K562 (cell line): ENCODE data around the gene PRR14. TPM values are rescaled to one million over a fixed set of nuclear protein-coding genes. Genes with fewer than 3 reads are reported as not detected.

Experiments used
- BDP1 ChIP-seq: IDR thresholded peaks from 3 replicates; pipeline ENCODE4 v1.6.1; 2011; ENCODE audit not compliant: insufficient read length, insufficient read depth
- CBX3 ChIP-seq, 2 experiments: IDR thresholded peaks; 1 replicate in 1 of 2; 2 replicates in 1 of 2; pipeline ENCODE4 v1.6.1; 2012; ENCODE audit warnings: inconsistent platforms in 2 of 2, low read length in 2 of 2, borderline replicate concordance in 1 of 2, control low read depth in 1 of 2
- FIP1L1 ChIP-seq: fragments of 200-400 bp; formaldehyde crosslinking; IDR thresholded peaks from 2 replicates; pipeline ENCODE4 v1.6.1; 2018; ENCODE audit warnings: mild to moderate bottlenecking, low read depth, low read length; ENCODE audit not compliant: poor library complexity, severe bottlenecking
- FOXJ3 ChIP-seq: sonication (generic); formaldehyde crosslinking; IDR thresholded peaks from 2 replicates; pipeline ENCODE4 v1.4.0; 2020; ENCODE audit warnings: mild to moderate bottlenecking, missing genetic modification reagents
- HIVEP1 ChIP-seq: fragments of 250-450 bp; sonication (Bioruptor Pico); IDR thresholded peaks from 2 replicates; pipeline ENCODE4 v1.4.0; 2020; ENCODE audit warnings: mild to moderate bottlenecking
- HLTF ChIP-seq: fragments of 450-650 bp; IDR thresholded peaks from 2 replicates; pipeline ENCODE4 v1.6.1; 2016
- KLF6 ChIP-seq: fragments of 250-450 bp; sonication (Bioruptor Pico); IDR thresholded peaks from 2 replicates; pipeline ENCODE4 v1.4.0; 2020; ENCODE audit warnings: mild to moderate bottlenecking, moderate library complexity, borderline replicate concordance
- MCM5 ChIP-seq: fragments of 450-650 bp; IDR thresholded peaks from 2 replicates; pipeline ENCODE4 v1.6.1; 2016; ENCODE audit warnings: low read depth
- MEIS2 ChIP-seq: fragments of 450-650 bp; IDR thresholded peaks from 2 replicates; pipeline ENCODE4 v1.6.1; 2014; ENCODE audit warnings: mild to moderate bottlenecking; ENCODE audit not compliant: partially characterized antibody
- MTA2 ChIP-seq: fragments of 450-650 bp; IDR thresholded peaks from 2 replicates; pipeline ENCODE4 v1.6.1; 2016; ENCODE audit warnings: low read depth
- NUFIP1 ChIP-seq: fragments of 450-650 bp; IDR thresholded peaks from 2 replicates; pipeline ENCODE4 v1.6.1; 2018; ENCODE audit not compliant: partially characterized antibody
- PHB ChIP-seq: fragments of 250-450 bp; sonication (Bioruptor Pico); IDR thresholded peaks from 2 replicates; pipeline ENCODE4 v1.5.0; 2021
- PHF20 ChIP-seq: fragments of 450-650 bp; IDR thresholded peaks from 2 replicates; pipeline ENCODE4 v1.6.1; 2018; ENCODE audit not compliant: partially characterized antibody
- POLR2AphosphoS2 ChIP-seq: IDR thresholded peaks from 2 replicates; pipeline ENCODE4 v1.6.1; 2012; ENCODE audit warnings: low read length, improper control_type of control experiment
- RBM17 ChIP-seq: fragments of 200-400 bp; formaldehyde crosslinking; IDR thresholded peaks from 2 replicates; pipeline ENCODE4 v1.6.1; 2017; ENCODE audit warnings: low read depth, mild to moderate bottlenecking, low read length, borderline replicate concordance
- TBL1XR1 ChIP-seq, 2 experiments: IDR thresholded peaks; 2 replicates each; pipeline ENCODE4 v1.6.1; 2012; ENCODE audit warnings: improper control_type of control experiment in 2 of 2, low read length in 2 of 2, mild to moderate bottlenecking in 1 of 2
- TEAD4 ChIP-seq, 2 experiments: sonication (generic) in 1 of 2; formaldehyde crosslinking in 1 of 2; IDR thresholded peaks; 2 replicates each; pipeline versions ENCODE4 v1.6.1 to v1.8.0; 2012 to 2022; ENCODE audit warnings: borderline replicate concordance in 1 of 2, inconsistent platforms in 1 of 2, low read length in 1 of 2, mild to moderate bottlenecking in 1 of 2, missing genetic modification reagents in 1 of 2
- ZC3H11A ChIP-seq: IDR thresholded peaks from 2 replicates; pipeline ENCODE4 v1.6.1; 2012; ENCODE audit warnings: low read depth, low read length, improper control_type of control experiment
- ZKSCAN1 ChIP-seq: fragments of 150-350 bp; IDR thresholded peaks from 2 replicates; pipeline ENCODE4 v1.6.1; 2016; ENCODE audit warnings: low read depth, low read length
- ZNF75A ChIP-seq: fragments of 450-650 bp; formaldehyde crosslinking; IDR thresholded peaks from 2 replicates; pipeline ENCODE4 v1.4.0; 2020; ENCODE audit warnings: mild to moderate bottlenecking
- polyA plus RNA-seq, 8 experiments: library from polyadenylated mRNA; depleted of rRNA in 4 of 8; stranded (reverse) in 5 of 8; unstranded in 3 of 8; fragments of >200 nt; fragmentation: Nextera tagmentation in 2 of 8; fragmentation: Illumina TruSeq in 1 of 8; extraction: Ambion mirVana in 2 of 8; extraction: Trizol in 1 of 8; gene quantifications; 2 replicates each; pipeline versions ENCODE4 v1.2.1 to v1.2.3, GENCODE V29; 2011 to 2014; ENCODE audit warnings: inconsistent platforms in 1 of 8, missing spikeins in 1 of 8
- total RNA-seq, 7 experiments: library from RNA; depleted of rRNA in 6 of 7; stranded (reverse); fragments of >200 nt in 6 of 7; fragmentation: Illumina TruSeq in 2 of 7; extraction: Trizol in 2 of 7; gene quantifications; 2 replicates each; pipeline versions ENCODE4 v1.2.1 to v1.2.3, GENCODE V29; 2011 to 2021; ENCODE audit warnings: low replicate concordance in 1 of 7
- TF ChIP-seq, protein P1 (sequence below), 3 experiments: fragments of 200-800 bp in 1 of 3; sonication (Bioruptor generic) in 1 of 3; sonication (generic) in 1 of 3; formaldehyde crosslinking in 1 of 3; IDR thresholded peaks; 2 replicates each; pipeline versions ENCODE4 v1.6.1 to v1.8.0; 2016 to 2022; ENCODE audit warnings: mild to moderate bottlenecking in 2 of 3, missing compliant biosample characterization in 2 of 3, missing genetic modification characterization in 2 of 3, missing genetic modification reagents in 1 of 3
- TF ChIP-seq, protein P2 (sequence below): fragments of 250-450 bp; sonication (Bioruptor Pico); IDR thresholded peaks from 2 replicates; pipeline ENCODE4 v1.9.0; 2021; ENCODE audit warnings: mild to moderate bottlenecking, inconsistent platforms
- TF ChIP-seq, protein P3 (sequence below): IDR thresholded peaks from 2 replicates; pipeline ENCODE4 v1.6.1; 2012; ENCODE audit warnings: low read depth, low read length, improper control_type of control experiment, borderline replicate concordance

PRR14 gene
- total and polyA plus RNA-seq, 9 of the 15 experiments (the other 6 are each of a cell fraction or from before 2014, with no cell fraction given), result 2.2 to 63.1 (median 11.5) TPM

DNA sequence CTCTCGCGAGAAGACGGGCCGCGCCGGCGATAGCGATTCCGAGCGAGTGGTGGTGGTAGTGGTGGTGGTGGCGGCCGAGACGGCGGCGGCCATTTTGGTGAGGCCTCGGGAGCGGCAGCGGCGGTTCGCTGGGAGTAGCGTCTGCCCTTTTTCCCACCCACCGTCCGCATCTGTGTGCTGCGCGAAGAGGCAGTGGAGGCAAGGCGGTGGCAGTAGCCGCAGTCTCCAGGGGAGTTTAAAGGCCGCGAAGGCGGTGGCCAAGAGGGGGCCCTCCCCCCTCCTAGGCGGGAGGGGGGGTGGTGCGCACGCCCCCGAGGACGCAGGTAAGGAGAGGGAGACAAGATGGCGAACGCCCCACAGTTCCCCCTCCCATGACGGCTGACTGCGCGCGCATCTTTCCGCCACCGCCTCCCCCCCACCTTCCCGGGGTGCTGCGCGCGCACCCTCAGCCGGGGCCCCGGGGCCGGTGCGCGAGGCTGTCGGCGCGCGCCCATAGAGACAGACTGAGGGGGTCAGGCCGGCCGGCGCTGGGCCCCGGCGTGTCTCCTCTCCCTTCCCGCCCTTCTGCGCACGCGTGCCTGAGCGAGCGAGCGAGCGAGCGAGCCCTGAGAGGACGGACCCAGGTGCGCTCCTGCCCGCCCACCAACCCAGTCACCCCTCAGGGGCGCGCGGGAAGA lies 47.5 kb downstream of the PRR14 start (continued):
- TF ChIP-seq FOXJ3 (no peak), HIVEP1 (peak; percentile 43; the same call in 1 of the 2 replicates), CBX3 (IDR thresholded peaks at IDR 0.05; ENCODE audit: borderline replicate concordance in 1 of 2, low read length in 2 of 2) (no peak), MCM5 (no peak), MEIS2 (peak; percentile 85), RBM17 (no peak), ZC3H11A (no peak), FIP1L1 (peak; percentile 81), ZNF75A (CRISPR knock-in tag) (no peak), KLF6 (CRISPR knock-in tag) (peak; percentile 90; the same call in 1 of the 2 replicates), BDP1 (no peak), NUFIP1 (no peak), PHF20 (peak; percentile 83), HLTF (peak; percentile 95), ZKSCAN1 (0 out of 2 replicates have a peak, but pooled peaks have one; percentile 12), MTA2 (no peak), TEAD4 (IDR thresholded peaks at IDR 0.05; ENCODE audit: low read length) (peak; percentile 69; the same call in 1 of the 2 replicates), TEAD4 (CRISPR knock-in tag; IDR thresholded peaks at IDR 0.05; ENCODE audit: borderline replicate concordance) (no peak), POLR2AphosphoS2 (peak; percentile 62; the same call in 1 of the 2 replicates), TBL1XR1 (IDR thresholded peaks at IDR 0.05; ENCODE audit: low read length in 2 of 2) (peak; percentile 28 to 66; a peak in 2 of 4 replicates), PHB (CRISPR knock-in tag) (peak; percentile 86; the same call in 1 of the 2 replicates)
- TF ChIP-seq, protein P1, sequence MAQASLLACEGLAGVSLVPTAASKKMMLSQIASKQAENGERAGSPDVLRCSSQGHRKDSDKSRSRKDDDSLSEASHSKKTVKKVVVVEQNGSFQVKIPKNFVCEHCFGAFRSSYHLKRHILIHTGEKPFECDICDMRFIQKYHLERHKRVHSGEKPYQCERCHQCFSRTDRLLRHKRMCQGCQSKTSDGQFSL (CRISPR knock-in tag; IDR thresholded peaks at IDR 0.05), result peak; percentile 99
- TF ChIP-seq, protein P1 (tag; IDR thresholded peaks at IDR 0.05), result peak in 1 of 2 experiments; percentile 98; a peak in 2 of 4 replicates
- TF ChIP-seq, protein P2, sequence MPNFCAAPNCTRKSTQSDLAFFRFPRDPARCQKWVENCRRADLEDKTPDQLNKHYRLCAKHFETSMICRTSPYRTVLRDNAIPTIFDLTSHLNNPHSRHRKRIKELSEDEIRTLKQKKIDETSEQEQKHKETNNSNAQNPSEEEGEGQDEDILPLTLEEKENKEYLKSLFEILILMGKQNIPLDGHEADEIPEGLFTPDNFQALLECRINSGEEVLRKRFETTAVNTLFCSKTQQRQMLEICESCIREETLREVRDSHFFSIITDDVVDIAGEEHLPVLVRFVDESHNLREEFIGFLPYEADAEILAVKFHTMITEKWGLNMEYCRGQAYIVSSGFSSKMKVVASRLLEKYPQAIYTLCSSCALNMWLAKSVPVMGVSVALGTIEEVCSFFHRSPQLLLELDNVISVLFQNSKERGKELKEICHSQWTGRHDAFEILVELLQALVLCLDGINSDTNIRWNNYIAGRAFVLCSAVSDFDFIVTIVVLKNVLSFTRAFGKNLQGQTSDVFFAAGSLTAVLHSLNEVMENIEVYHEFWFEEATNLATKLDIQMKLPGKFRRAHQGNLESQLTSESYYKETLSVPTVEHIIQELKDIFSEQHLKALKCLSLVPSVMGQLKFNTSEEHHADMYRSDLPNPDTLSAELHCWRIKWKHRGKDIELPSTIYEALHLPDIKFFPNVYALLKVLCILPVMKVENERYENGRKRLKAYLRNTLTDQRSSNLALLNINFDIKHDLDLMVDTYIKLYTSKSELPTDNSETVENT (CRISPR knock-in tag), result peak; percentile 88; the same call in 1 of the 2 replicates
- TF ChIP-seq, protein P3, sequence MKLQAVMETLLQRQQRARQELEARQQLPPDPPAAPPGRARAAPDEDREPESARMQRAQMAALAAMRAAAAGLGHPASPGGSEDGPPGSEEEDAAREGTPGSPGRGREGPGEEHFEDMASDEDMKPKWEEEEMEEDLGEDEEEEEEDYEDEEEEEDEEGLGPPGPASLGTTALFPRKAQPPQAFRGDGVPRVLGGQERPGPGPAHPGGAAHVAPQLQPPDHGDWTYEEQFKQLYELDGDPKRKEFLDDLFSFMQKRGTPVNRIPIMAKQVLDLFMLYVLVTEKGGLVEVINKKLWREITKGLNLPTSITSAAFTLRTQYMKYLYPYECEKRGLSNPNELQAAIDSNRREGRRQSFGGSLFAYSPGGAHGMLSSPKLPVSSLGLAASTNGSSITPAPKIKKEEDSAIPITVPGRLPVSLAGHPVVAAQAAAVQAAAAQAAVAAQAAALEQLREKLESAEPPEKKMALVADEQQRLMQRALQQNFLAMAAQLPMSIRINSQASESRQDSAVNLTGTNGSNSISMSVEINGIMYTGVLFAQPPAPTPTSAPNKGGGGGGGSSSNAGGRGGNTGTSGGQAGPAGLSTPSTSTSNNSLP, result no peak
